ENCODE results near the gene CMIP.

- TF ChIP-seq, protein P1, sequence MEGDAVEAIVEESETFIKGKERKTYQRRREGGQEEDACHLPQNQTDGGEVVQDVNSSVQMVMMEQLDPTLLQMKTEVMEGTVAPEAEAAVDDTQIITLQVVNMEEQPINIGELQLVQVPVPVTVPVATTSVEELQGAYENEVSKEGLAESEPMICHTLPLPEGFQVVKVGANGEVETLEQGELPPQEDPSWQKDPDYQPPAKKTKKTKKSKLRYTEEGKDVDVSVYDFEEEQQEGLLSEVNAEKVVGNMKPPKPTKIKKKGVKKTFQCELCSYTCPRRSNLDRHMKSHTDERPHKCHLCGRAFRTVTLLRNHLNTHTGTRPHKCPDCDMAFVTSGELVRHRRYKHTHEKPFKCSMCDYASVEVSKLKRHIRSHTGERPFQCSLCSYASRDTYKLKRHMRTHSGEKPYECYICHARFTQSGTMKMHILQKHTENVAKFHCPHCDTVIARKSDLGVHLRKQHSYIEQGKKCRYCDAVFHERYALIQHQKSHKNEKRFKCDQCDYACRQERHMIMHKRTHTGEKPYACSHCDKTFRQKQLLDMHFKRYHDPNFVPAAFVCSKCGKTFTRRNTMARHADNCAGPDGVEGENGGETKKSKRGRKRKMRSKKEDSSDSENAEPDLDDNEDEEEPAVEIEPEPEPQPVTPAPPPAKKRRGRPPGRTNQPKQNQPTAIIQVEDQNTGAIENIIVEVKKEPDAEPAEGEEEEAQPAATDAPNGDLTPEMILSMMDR (IDR thresholded peaks at IDR 0.05; ENCODE audit: poor library complexity, severe bottlenecking) = no peak
- TF ChIP-seq EP300 (conservative IDR thresholded peaks at IDR 0.05; ENCODE audit: poor library complexity, severe bottlenecking) (no peak), POLR2AphosphoS5 (IDR thresholded peaks at IDR 0.05) (no peak), EZH2 (IDR thresholded peaks at IDR 0.05; ENCODE audit: borderline replicate concordance, insufficient read depth, low read length, poor library complexity, severe bottlenecking) (no peak), MXI1 (conservative IDR thresholded peaks at IDR 0.05; ENCODE audit: poor library complexity, severe bottlenecking) (no peak), TAF1 (IDR thresholded peaks at IDR 0.05; ENCODE audit: low read depth) (no peak)
Observed at GRCh38 chr16:81483970-81484595, 39.5 kb downstream of the CMIP start.
